HG03442 (cell line): ENCODE results near the gene B3GALT6.
"Not testable (repeated sequence)": the region's sequence is repeated elsewhere in the genome, so short reads cannot be mapped to it uniquely, and the experiment has no call there.

Experiments used
- ATAC-seq: cut with Tn5 transposase; IDR thresholded peaks from one replicate; pipeline ENCODE4 v1.9.1; 2021; ENCODE audit warnings: mild to moderate bottlenecking, moderate library complexity; ENCODE audit not compliant: unreplicated experiment

B3GALT6 gene

GRCh38 chr1:1232208-1232795 is at the start of gene B3GALT6:
Gene B3GALT6 (plus strand): TSS chr1:1232237. CDS start chr1:1232279, 42 bp downstream.
- no peak for ATAC-seq

DNA sequence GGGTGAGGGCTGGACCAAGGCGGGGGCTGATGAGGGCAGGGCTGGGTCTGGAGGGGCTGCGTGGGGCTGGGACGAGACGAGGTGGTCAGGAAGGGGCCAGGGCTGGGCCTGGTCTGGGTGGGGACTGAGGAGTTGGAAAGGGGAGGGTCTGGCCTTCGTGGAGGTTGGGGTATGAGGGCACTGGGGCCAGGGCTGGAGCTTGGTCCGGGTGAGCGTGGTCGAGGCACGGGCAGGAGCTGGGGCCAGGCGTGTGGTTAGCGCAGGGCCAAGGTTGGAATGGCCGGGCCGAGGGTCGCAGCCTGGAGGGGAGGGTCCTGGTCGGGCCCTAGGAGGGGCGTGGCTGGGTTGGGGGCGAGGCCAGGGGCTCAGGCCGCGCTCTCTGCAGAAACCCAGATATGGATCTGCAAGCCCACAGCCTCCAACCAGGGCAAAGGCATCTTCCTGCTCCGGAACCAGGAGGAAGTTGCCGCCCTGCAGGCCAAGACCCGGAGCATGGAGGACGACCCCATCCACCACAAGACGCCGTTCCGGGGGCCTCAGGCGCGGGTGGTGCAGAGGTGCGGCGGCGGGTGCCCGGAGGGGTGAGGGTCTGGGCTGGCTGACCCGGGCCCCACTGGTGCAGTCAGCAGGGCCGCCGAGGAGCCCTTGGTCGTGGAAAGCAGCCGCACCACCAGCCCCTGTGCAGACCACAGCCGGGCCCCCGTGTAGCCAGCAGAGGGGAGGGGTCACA is 49.4 kb upstream of the B3GALT6 start:
- no peak for ATAC-seq

- no peak for ATAC-seq
Observed at GRCh38 chr1:1183221-1183747, 48.8 kb upstream of the B3GALT6 start.

DNA sequence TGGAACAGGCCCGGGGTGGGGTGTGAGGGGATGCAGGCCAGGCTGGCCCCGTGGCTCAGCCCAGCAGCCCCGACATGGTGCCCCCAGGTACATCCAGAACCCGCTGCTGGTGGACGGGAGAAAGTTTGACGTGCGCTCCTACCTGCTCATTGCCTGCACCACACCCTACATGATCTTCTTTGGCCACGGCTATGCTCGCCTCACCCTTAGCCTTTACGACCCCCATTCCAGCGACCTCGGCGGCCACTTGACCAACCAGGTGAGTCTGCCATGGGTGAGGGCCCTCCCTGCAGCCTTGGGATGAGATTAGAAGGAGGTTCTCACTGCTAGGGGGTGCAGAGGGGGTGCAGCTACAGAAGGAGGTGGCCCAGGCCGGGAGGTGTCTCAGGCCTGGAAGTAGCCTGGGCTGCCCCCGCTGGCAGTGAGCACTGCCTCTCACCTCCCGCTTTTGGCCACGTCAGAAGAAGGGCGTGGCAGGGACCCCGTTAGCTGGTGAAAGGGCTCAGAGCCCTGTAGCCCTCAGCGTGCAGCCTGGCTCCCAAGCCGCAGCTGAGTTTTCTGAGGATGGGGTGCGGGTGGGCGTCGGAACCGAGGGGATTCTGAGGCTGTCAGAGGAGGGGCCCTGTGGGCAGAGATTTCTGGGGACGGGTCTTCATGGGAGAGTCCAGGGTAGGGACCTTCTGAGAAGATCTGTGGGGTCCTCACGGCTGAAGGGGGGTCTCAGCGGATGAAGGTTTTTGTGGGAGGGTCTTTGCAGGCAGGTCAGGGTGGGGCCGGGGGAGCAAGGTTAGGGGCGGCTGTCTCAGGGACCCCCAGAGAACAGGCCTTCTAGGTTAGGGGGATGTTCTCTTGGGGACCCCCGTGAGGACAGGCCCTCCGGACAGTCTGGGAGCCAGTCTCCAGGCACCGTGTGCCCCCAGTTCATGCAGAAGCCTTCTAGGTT is 47.9 kb upstream of the B3GALT6 start:
- no peak for ATAC-seq

GRCh38 chr1:1185101-1185765 is 46.8 kb upstream of the B3GALT6 start:
- ATAC-seq, result no peak

GRCh38 chr1:1187938-1188337 is 44.1 kb upstream of the B3GALT6 start:
- ATAC-seq, result no peak

GRCh38 chr1:1189111-1189510 is 42.9 kb upstream of the B3GALT6 start:
- no peak for ATAC-seq

- no peak for ATAC-seq
Observed at GRCh38 chr1:1191734-1192133, 40.3 kb upstream of the B3GALT6 start.

DNA sequence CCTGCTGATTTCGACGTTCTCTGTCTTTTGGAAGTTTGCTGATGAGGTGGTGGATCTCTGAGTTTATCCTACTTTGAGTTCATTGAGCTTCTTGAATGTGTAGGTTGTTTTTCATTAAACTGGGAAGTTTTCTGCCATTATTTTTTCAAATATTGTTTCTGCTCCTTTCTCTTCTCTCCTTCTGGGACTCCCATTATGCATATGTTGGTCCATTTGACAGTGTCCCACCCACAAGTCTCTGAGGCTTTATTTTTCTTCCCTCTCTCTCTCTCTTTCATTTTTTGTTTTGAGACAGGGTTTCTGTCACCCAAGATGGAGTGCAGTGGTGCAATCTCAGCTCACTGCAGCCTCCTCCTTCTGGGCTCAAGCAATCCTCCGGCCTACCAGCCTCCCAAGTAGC is 37.3 kb upstream of the B3GALT6 start:
- no peak for ATAC-seq

DNA sequence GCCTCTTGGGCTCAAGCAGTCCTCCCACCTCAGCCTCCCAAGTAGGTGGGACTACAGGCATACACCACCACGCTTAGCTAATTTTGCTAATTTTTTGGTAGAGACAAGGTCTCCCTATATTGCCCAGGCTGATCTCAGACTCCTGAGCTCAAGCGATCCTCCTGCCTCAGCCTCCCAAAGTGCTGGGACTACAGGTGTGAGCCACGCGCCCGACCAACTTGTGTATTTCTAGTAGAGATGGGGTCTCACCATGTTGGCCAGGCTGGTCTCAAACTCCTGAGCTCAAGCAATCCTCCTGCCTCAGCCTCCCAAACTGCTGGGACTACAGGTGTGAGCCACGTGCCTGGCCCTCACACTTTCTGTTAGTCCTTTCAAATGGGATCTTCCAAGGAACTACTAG is 36.3 kb upstream of the B3GALT6 start:
- not testable (repeated sequence) for ATAC-seq

- no peak for ATAC-seq
Observed at GRCh38 chr1:1196431-1197187, 35.4 kb upstream of the B3GALT6 start.

DNA sequence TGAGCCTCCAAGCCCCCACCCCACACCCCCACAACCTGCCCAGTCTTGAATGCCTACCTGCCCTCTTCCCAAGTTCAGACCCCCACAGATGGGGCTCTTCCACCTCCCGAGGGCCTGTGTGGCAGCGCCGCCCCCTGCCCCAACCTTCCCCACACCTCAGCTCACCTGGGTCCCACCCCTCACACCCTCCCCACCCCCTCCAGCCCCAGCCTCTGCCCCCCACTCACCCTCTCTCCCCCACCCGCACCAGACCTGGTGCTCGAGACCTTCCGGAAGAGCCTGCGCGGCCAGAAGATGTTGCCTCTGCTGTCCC is 34.9 kb upstream of the B3GALT6 start:
- ATAC-seq, result no peak

DNA sequence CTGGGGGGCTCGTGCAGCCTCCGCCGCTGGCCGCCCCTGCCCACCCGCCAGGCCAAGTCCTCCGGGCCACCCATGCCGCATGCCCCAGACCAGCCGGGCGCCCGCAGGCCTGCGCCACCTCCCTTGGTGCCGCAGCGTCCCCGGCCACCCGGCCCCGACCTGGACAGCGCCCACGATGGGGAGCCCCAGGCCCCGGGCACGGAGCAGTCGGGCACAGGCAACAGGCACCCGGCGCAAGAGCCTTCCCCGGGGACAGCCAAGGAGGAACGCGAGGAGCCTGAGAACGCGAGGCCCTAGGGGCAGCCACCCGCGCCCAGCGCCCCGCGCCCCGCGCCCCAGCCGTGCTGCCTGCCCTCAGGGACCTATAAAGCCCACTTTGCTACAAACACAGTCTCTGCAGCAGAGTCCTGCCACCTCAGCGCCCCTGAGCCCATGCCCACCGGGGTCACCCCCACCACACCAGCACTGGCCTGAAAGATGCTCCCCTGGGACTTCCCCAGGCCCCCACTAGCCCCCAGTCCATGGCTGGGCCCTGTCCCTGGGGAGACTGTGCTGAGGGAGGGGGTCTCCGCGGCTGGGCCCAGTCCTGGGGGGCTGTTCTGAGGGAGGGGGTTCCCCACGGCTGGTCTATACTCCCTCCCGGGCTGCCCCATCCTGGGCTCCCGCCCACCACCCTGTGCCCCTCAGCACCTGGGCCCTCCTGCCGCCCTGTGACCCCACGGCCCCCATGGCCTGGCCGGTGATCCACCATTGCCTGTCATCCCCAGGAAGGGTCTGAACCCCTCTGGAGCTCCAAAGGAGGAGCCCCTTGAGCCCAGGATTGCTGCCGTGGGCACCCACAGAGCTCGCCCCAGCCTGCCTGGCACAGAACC is 34.2 kb upstream of the B3GALT6 start:
- ATAC-seq, result no peak

DNA sequence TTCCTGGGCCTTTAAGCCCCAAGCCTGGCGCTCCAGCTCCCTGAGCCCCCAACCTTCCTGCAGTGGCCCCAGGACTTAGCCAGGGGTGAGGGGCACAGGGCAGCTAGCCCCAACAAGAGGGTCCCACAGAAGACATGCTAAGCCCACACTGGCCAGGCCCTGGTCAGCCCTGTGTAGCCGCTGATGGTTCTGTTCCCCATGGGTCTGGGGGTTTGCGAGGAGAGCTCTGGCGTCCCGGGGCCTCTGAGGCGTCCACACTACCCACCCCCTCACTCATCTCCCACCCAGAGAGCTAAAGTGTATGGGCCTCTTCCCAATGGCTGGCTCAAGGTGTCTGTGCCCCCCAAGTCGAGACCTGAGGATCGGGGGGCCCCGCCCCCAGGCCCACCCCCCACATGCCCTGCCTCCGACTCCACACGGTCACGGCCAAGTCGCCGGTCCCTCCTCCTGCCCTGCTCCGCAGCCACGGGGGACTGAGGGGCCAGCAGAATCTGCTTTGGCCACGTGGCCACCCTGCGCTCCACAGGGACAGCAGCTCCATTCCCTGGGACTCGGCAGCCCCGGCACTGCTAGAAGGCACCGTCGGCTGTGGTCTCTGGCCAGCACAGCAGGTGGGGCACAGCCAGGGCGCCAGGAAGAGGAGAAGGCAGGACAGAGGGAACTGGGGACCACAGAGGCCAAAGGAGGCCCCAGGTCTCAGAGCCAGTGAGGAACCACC is 33.5 kb upstream of the B3GALT6 start:
- no peak for ATAC-seq

DNA sequence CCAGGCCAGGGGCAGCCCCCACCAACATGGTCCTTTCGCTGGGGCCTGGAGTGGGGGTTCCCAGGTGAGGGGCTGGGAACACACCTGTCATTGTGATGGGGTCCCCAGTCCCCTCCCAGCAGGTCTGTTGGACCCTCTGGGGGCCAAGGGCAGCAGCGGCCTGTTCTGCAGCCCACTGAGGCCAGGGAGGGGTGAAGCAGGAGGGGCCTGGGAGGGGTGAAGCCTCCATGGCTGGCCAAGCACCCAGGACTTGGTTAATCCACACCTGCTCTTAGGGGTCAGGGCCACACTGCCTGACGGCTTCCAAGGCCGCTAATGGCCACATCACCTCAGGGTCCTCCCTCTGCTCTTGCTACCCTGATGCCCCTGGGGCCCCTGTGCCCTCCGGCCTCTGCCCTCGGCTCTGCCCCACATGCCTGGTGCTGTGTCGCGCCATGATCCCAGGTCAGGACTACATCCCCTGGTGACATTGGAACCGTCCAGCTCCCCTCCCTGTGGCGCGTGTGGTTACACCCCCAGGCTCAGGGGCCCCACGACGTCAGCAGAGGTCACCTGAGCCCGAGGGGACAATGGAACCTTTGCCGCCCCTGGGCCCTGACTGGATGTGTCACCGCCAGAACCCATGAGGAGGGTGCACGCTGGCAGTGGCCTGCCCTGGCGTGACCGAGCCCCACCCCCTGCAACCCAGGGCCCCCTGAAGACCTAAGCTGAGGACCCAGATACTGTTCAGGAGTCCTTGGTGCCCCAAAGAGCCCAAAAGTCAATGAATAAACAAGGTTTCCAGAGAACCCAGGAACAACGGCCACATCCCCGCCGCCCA is 32.7 kb upstream of the B3GALT6 start:
- ATAC-seq, result no peak

- no peak for ATAC-seq
Observed at GRCh38 chr1:1199961-1200875, 31.8 kb upstream of the B3GALT6 start.
